MCF 10A (cell line): ENCODE results near the gene PIGO. TPM values are rescaled to one million over a fixed set of nuclear protein-coding genes. Genes with fewer than 3 reads are reported as not detected.
A peak's percentile ranks its signal among the peaks of the same experiment; 100 is the strongest.

Experiments
- BruUV-seq: library from RNA; stranded (reverse); fragments of 400-500 nt; replicated peaks from 2 replicates; lab custom pipeline; 2021; lab: Mats Ljungman, UMichigan
- CTCF ChIA-PET: fragments of 300-600 bp; sonication (Branson Sonifier 250); formaldehyde crosslinking; extraction: SDS; loops from one replicate; lab custom pipeline; 2021; ENCODE audit warnings: antibody characterized with exemption, inconsistent platforms; lab: Yijun Ruan, JAX
- POLR2A ChIA-PET: fragments of 300-600, 350-650 bp; sonication (Branson Sonifier 250); formaldehyde crosslinking; extraction: SDS; loops from one replicate; lab custom pipeline; 2020; ENCODE audit warnings: antibody characterized with exemption, inconsistent platforms; lab: Yijun Ruan, JAX
- DNase-seq: peaks from one replicate; pipeline ENCODE4 v3.0.0-alpha.2; 2018; ENCODE audit not compliant: unreplicated experiment
- H3K27ac Mint-ChIP-seq: one replicate; pipeline ENCODE4 v1.8.0; 2022; ENCODE audit warnings: mild to moderate bottlenecking, low read depth, mixed read lengths; ENCODE audit not compliant: unreplicated experiment
- H3K27me3 Mint-ChIP-seq: one replicate; pipeline ENCODE4 v1.8.0; 2022; ENCODE audit warnings: mixed read lengths; ENCODE audit not compliant: insufficient read depth, unreplicated experiment
- H3K36me3 Mint-ChIP-seq: one replicate; pipeline ENCODE4 v1.8.0; 2022; ENCODE audit warnings: mild to moderate bottlenecking, moderate library complexity, mixed read lengths; ENCODE audit not compliant: insufficient read depth, unreplicated experiment
- H3K4me1 Mint-ChIP-seq: one replicate; pipeline ENCODE4 v1.8.0; 2022; ENCODE audit warnings: mixed read lengths; ENCODE audit not compliant: insufficient read depth, unreplicated experiment
- H3K4me3 Mint-ChIP-seq: one replicate; pipeline ENCODE4 v1.8.0; 2022; ENCODE audit warnings: mild to moderate bottlenecking, moderate library complexity, mixed read lengths; ENCODE audit not compliant: unreplicated experiment
- H3K9me3 Mint-ChIP-seq: one replicate; pipeline ENCODE4 v1.8.0; 2022; ENCODE audit warnings: mixed read lengths; ENCODE audit not compliant: unreplicated experiment
- CTCF ChIP-seq: fragments of 200-600 bp; IDR thresholded peaks from one replicate; pipeline ENCODE4 v1.8.0; 2022; ENCODE audit warnings: antibody characterized with exemption, mild to moderate bottlenecking; ENCODE audit not compliant: unreplicated experiment
- intact Hi-C: fragments of 100-400 bp; cut with micrococcal nuclease; formaldehyde crosslinking; loops from 2 replicates; pipeline ENCODE4 v1.14.1; 2022
- total RNA-seq: library from RNA; stranded (reverse); gene quantifications from 2 replicates; pipeline ENCODE4 v1.2.3, GENCODE V29; 2022

PIGO gene
- total RNA-seq, 1 experiment from 2014 or later = 39.2 TPM

GRCh38 chr9:35056571-35057270 lies 39.7 kb downstream of the PIGO start:
- Mint-ChIP-seq H3K27me3 (no peaks in the 10 kb centered on the region), H3K27ac (peak overlapping the region; percentile 71), H3K36me3 (peaks cover 95% of the 10 kb centered on the region), H3K4me3 (no peak overlapping the region), H3K9me3 (no peaks in the 10 kb centered on the region), H3K4me1 (no peaks in the 10 kb centered on the region)
- CTCF ChIA-PET = interaction anchor here (0.8 kb wide), 1 partner anchor 72 kb away, joined by 3 read pairs; no protein-coding TSS in a partner anchor
- TSS peak; percentile 27 for BruUV-seq
- POLR2A ChIA-PET = interaction anchor here (1.0 kb wide), 1 partner anchor 16 kb away, joined by 4 read pairs; the partner anchor contains the start of gene VCP
- intact Hi-C loops = loop anchor here (10.0 kb wide), 1 partner anchor 62 kb away; no protein-coding TSS in a partner anchor
- TF ChIP-seq CTCF = no peak
- DNase-seq = no peak

- ChIA-PET POLR2A (interaction anchor here (0.6 kb wide), 1 partner anchor 284 kb away, joined by 3 read pairs; no protein-coding TSS in a partner anchor), CTCF (no interaction called here)
- no TSS peak for BruUV-seq
- H3K9me3 Mint-ChIP-seq = no peaks in the 10 kb centered on the region
- H3K36me3 Mint-ChIP-seq = peaks cover 90% of the 10 kb centered on the region
- H3K27ac Mint-ChIP-seq = no peak overlapping the region
- TF ChIP-seq CTCF = no peak
- no peaks in the 10 kb centered on the region for H3K27me3 Mint-ChIP-seq
- H3K4me3 Mint-ChIP-seq = no peak overlapping the region
- intact Hi-C loops = loop anchor here (5.0 to 10.0 kb wide), 2 partner anchors 60 to 293 kb away; no protein-coding TSS in a partner anchor
- no peak for DNase-seq
- H3K4me1 Mint-ChIP-seq = peaks cover 5% of the 10 kb centered on the region
Measured at GRCh38 chr9:35054871-35055644, 41.3 kb downstream of the PIGO start.

- DNase-seq = no peak
- no peaks in the 10 kb centered on the region for H3K27me3 Mint-ChIP-seq
- BruUV-seq = no TSS peak
- POLR2A ChIA-PET = no interaction called here
- CTCF ChIA-PET = interaction anchor here (1.0 to 1.2 kb wide), 2 partner anchors 8 to 155 kb away, joined by 3 read pairs; no protein-coding TSS in a partner anchor
- H3K27ac Mint-ChIP-seq = no peak overlapping the region
- no peaks in the 10 kb centered on the region for H3K9me3 Mint-ChIP-seq
- no peak for TF ChIP-seq CTCF
- intact Hi-C loops = loop anchor here (5.0 to 10.0 kb wide), 2 partner anchors 60 to 292 kb away; no protein-coding TSS in a partner anchor
- H3K4me3 Mint-ChIP-seq = no peak overlapping the region
- peaks cover 5% of the 10 kb centered on the region for H3K4me1 Mint-ChIP-seq
- peaks cover 85% of the 10 kb centered on the region for H3K36me3 Mint-ChIP-seq
Measured at GRCh38 chr9:35054185-35054835, 42.1 kb downstream of the PIGO start.
